H9 (cell line): Measurements from ENCODE around the gene TDO2. TPM values are rescaled to one million over a fixed set of nuclear protein-coding genes. Genes with fewer than 3 reads are reported as not detected.

Experiments
- DNase-seq: peaks from one replicate; pipeline ENCODE4 v3.0.0-alpha.2; 2017
- H2AFZ ChIP-seq: one replicate; pipeline ENCODE4 v1.6.1; 2013; ENCODE audit warnings: mild to moderate bottlenecking, low read length, control low read depth, moderate library complexity
- H2AK5ac ChIP-seq: 2 replicates; pipeline ENCODE4 v1.6.1; 2013; ENCODE audit warnings: low read length, control low read depth, mixed read lengths; ENCODE audit not compliant: insufficient read length
- H2BK120ac ChIP-seq: one replicate; pipeline ENCODE4 v1.6.1; 2013; ENCODE audit warnings: low read depth, mild to moderate bottlenecking, low read length, control low read depth, inconsistent platforms; ENCODE audit not compliant: poor library complexity, severe bottlenecking
- H2BK12ac ChIP-seq: 2 replicates; pipeline ENCODE4 v1.6.1; 2013; ENCODE audit warnings: low read length, control low read depth, mixed read lengths, low read depth; ENCODE audit not compliant: insufficient read length
- H2BK15ac ChIP-seq: 2 replicates; pipeline ENCODE4 v1.6.1; 2013; ENCODE audit warnings: low read depth, low read length, control low read depth
- H2BK20ac ChIP-seq: one replicate; pipeline ENCODE4 v1.6.1; 2013; ENCODE audit warnings: low read depth, mild to moderate bottlenecking, low read length, control low read depth, inconsistent platforms; ENCODE audit not compliant: poor library complexity, severe bottlenecking
- H2BK5ac ChIP-seq: 2 replicates; pipeline ENCODE4 v1.6.1; 2013; ENCODE audit warnings: low read length, control low read depth, mixed read lengths; ENCODE audit not compliant: insufficient read length
- H3K14ac ChIP-seq: 2 replicates; pipeline ENCODE4 v1.6.1; 2013; ENCODE audit warnings: low read length, control low read depth; ENCODE audit not compliant: insufficient read depth
- H3K18ac ChIP-seq: 2 replicates; pipeline ENCODE4 v1.6.1; 2013; ENCODE audit warnings: low read depth, mild to moderate bottlenecking, mixed read lengths, low read length, control low read depth; ENCODE audit not compliant: insufficient read length
- H3K23ac ChIP-seq: 2 replicates; pipeline ENCODE4 v1.6.1; 2013; ENCODE audit warnings: low read length, control low read depth, mixed read lengths, low read depth; ENCODE audit not compliant: insufficient read length
- H3K23me2 ChIP-seq: 2 replicates; pipeline ENCODE4 v1.6.1; 2013; ENCODE audit warnings: low read depth, mild to moderate bottlenecking, mixed read lengths, low read length, control low read depth; ENCODE audit not compliant: insufficient read length, poor library complexity, severe bottlenecking
- H3K27ac ChIP-seq: 2 replicates; pipeline ENCODE4 v1.5.1; 2013; ENCODE audit warnings: low read length, control low read depth, mixed read lengths, low read depth; ENCODE audit not compliant: insufficient read length
- H3K27me3 ChIP-seq: 2 replicates; pipeline ENCODE4 v1.6.1; 2013; ENCODE audit warnings: low read length, control low read depth, inconsistent platforms; ENCODE audit not compliant: insufficient read depth
- H3K4ac ChIP-seq: 2 replicates; pipeline ENCODE4 v1.6.1; 2013; ENCODE audit warnings: low read depth, mild to moderate bottlenecking, control low read depth, inconsistent platforms, low read length, moderate library complexity
- H3K4me1 ChIP-seq: 2 replicates; pipeline ENCODE4 v1.6.1; 2013; ENCODE audit warnings: low read length, control low read depth, inconsistent platforms; ENCODE audit not compliant: insufficient read depth
- H3K4me2 ChIP-seq: 2 replicates; pipeline ENCODE4 v1.6.1; 2013; ENCODE audit warnings: low read length, control low read depth, mixed read lengths; ENCODE audit not compliant: insufficient read length, insufficient read depth
- H3K56ac ChIP-seq: 2 replicates; pipeline ENCODE4 v1.6.1; 2013; ENCODE audit warnings: low read depth, mild to moderate bottlenecking, mixed read lengths, low read length, control low read depth; ENCODE audit not compliant: insufficient read length
- H3K79me1 ChIP-seq: 2 replicates; pipeline ENCODE4 v1.6.1; 2013; ENCODE audit warnings: low read depth, mild to moderate bottlenecking, moderate library complexity, low read length, control low read depth, inconsistent platforms; ENCODE audit not compliant: insufficient read depth, poor library complexity, severe bottlenecking
- H3K79me2 ChIP-seq: 2 replicates; pipeline ENCODE4 v1.6.1; 2013; ENCODE audit warnings: low read length, control low read depth, inconsistent platforms; ENCODE audit not compliant: insufficient read depth
- H3K9ac ChIP-seq: 2 replicates; pipeline ENCODE4 v1.6.1; 2013; ENCODE audit warnings: low read length, control low read depth, mixed read lengths; ENCODE audit not compliant: insufficient read length; ENCODE audit errors: extremely low read depth
- H3K9me3 ChIP-seq: one replicate; pipeline ENCODE4 v1.6.1; 2013; ENCODE audit warnings: low read depth, low read length, inconsistent platforms; ENCODE audit not compliant: control insufficient read depth
- H3T11ph ChIP-seq: one replicate; pipeline ENCODE4 v1.6.1; 2013; ENCODE audit warnings: mild to moderate bottlenecking, low read length, control low read depth, inconsistent platforms
- H4K20me1 ChIP-seq: one replicate; pipeline ENCODE4 v1.6.1; 2013; ENCODE audit not compliant: control insufficient read depth, insufficient read length, insufficient read depth
- H4K5ac ChIP-seq: 2 replicates; pipeline ENCODE4 v1.6.1; 2013; ENCODE audit warnings: low read depth, mild to moderate bottlenecking, mixed read lengths, low read length, control low read depth; ENCODE audit not compliant: insufficient read length
- H4K8ac ChIP-seq: replicated peaks from 2 replicates; pipeline ENCODE4 v1.6.1; 2013; ENCODE audit warnings: low read length, control low read depth, mixed read lengths, low read depth; ENCODE audit not compliant: insufficient read length
- H4K91ac ChIP-seq: 2 replicates; pipeline ENCODE4 v1.6.1; 2013; ENCODE audit warnings: low read depth, mild to moderate bottlenecking, moderate library complexity, mixed read lengths, low read length, control low read depth; ENCODE audit not compliant: insufficient read length
- H3K27ac Mint-ChIP-seq, 3 experiments: 2 replicates in 2 of 3; 3 replicates in 1 of 3; pipeline ENCODE4 v1.8.0; 2020 to 2021; ENCODE audit warnings: mixed read lengths in 3 of 3, mild to moderate bottlenecking in 1 of 3, moderate library complexity in 1 of 3
- H3K27me3 Mint-ChIP-seq: 2 replicates; pipeline ENCODE4 v1.8.0; 2021; ENCODE audit warnings: low read depth, mild to moderate bottlenecking, moderate library complexity, mixed read lengths
- H3K36me3 Mint-ChIP-seq, 3 experiments: 2 replicates in 2 of 3; 3 replicates in 1 of 3; pipeline ENCODE4 v1.8.0; 2020 to 2021; ENCODE audit warnings: low read depth in 3 of 3, mixed read lengths in 3 of 3; ENCODE audit not compliant: insufficient read depth in 1 of 3
- H3K4me1 Mint-ChIP-seq, 2 experiments: 2 replicates each; pipeline ENCODE4 v1.8.0; 2020; ENCODE audit warnings: mixed read lengths in 2 of 2
- H3K4me3 Mint-ChIP-seq, 2 experiments: 2 replicates in 1 of 2; 3 replicates in 1 of 2; pipeline ENCODE4 v1.8.0; 2020 to 2021; ENCODE audit warnings: mild to moderate bottlenecking in 2 of 2, mixed read lengths in 2 of 2, moderate library complexity in 1 of 2
- H3K9me3 Mint-ChIP-seq, 2 experiments: 2 replicates in 1 of 2; 3 replicates in 1 of 2; pipeline ENCODE4 v1.8.0; 2020; ENCODE audit warnings: mild to moderate bottlenecking in 2 of 2, mixed read lengths in 2 of 2, moderate library complexity in 1 of 2
- CTCF ChIP-seq: fragments of 200-600 bp; sonication (generic); conservative IDR thresholded peaks from 3 replicates; pipeline ENCODE4 v1.8.0; 2021; ENCODE audit warnings: antibody characterized with exemption, mild to moderate bottlenecking
- WGBS: extraction: QIAGEN DNeasy Blood & Tissue Kit; methylation state at CpG from one replicate; pipeline ENCODE4 v1.1.7; 2013; ENCODE audit warnings: missing lambda C conversion rate, low lambda C conversion rate, mixed read lengths; ENCODE audit not compliant: insufficient read length; ENCODE audit errors: extremely low coverage; 5-methylcytosine and 5-hydroxymethylcytosine counted together
- total RNA-seq: library from RNA; stranded (reverse); gene quantifications from 2 replicates; pipeline ENCODE4 v1.2.1, GENCODE V29; 2021

The TDO2 gene
- total RNA-seq, 1 experiment from 2014 or later = not detected

GRCh38 chr4:155877971-155878370 lies 25.5 kb upstream of the TDO2 start:
- no peak overlapping the region for H2BK20ac ChIP-seq
- H3T11ph ChIP-seq = no peak overlapping the region
- peaks cover 15 to 17% of the 10 kb centered on the region in 2 experiments for H3K9me3 Mint-ChIP-seq
- H3K4ac ChIP-seq = no peak overlapping the region
- H4K5ac ChIP-seq = no peak overlapping the region
- no peak overlapping the region for H3K4me2 ChIP-seq
- no peak overlapping the region for H4K8ac ChIP-seq
- no peak overlapping the region for H3K56ac ChIP-seq
- no peak overlapping the region; a peak in 1 of 5 replicates for H3K4me3 Mint-ChIP-seq
- H3K27ac Mint-ChIP-seq = no peak overlapping the region
- H3K27me3 ChIP-seq = no peaks in the 10 kb centered on the region
- no peak overlapping the region for H3K18ac ChIP-seq
- peaks cover 6 to 20% (median 9%) of the 10 kb centered on the region in 3 experiments; a peak in 6 of 7 replicates for H3K36me3 Mint-ChIP-seq
- H4K91ac ChIP-seq = no peak overlapping the region
- H2BK120ac ChIP-seq = no peak overlapping the region
- no peak overlapping the region for H2BK15ac ChIP-seq
- WGBS = no CpG with 5 or more reads among the region's 4 CpGs
- H3K79me2 ChIP-seq = no peaks in the 10 kb centered on the region
- no peak overlapping the region for H3K14ac ChIP-seq
- no peak overlapping the region for H2AK5ac ChIP-seq
- peaks cover 2% of the 10 kb centered on the region for H3K23me2 ChIP-seq
- H2AFZ ChIP-seq = no peak overlapping the region
- H3K9me3 ChIP-seq = no peaks in the 10 kb centered on the region
- no peaks in the 10 kb centered on the region; the same call in 1 of the 2 replicates for H3K4me1 ChIP-seq
- no peak overlapping the region for H3K23ac ChIP-seq
- H2BK5ac ChIP-seq = no peak overlapping the region
- TF ChIP-seq CTCF = no peak
- peaks cover 9 to 18% of the 10 kb centered on the region in 2 experiments for H3K4me1 Mint-ChIP-seq
- DNase-seq = no peak
- no peak overlapping the region for H3K27ac ChIP-seq
- H3K27me3 Mint-ChIP-seq = no peaks in the 10 kb centered on the region
- no peak overlapping the region for H3K9ac ChIP-seq
- no peaks in the 10 kb centered on the region for H4K20me1 ChIP-seq
- H2BK12ac ChIP-seq = no peak overlapping the region
- no peaks in the 10 kb centered on the region for H3K79me1 ChIP-seq
